Measurements from ENCODE around the gene RAB44.

RAB44 gene

GRCh38 chr6:36755435-36756348 is 58.1 kb downstream of the RAB44 start:
- DNase-seq = no peak

GRCh38 chr6:36756786-36757185 is 59.2 kb downstream of the RAB44 start:
- DNase-seq = no peak

- DNase-seq = no peak
Measured at GRCh38 chr6:36757206-36757605, 59.6 kb downstream of the RAB44 start.

- DNase-seq = no peak
Measured at GRCh38 chr6:36757943-36758508, 60.4 kb downstream of the RAB44 start.

GRCh38 chr6:36758516-36759147 is 61.0 kb downstream of the RAB44 start:
- DNase-seq = no peak

GRCh38 chr6:36759148-36759759 is 61.6 kb downstream of the RAB44 start:
- DNase-seq = no peak

GRCh38 chr6:36760685-36761435 is 63.2 kb downstream of the RAB44 start:
- DNase-seq = no peak

- DNase-seq = no peak
Measured at GRCh38 chr6:36762123-36762522, 64.5 kb downstream of the RAB44 start.

GRCh38 chr6:36765190-36765589 is 67.6 kb downstream of the RAB44 start:
- no peak for DNase-seq

- no peak for DNase-seq
Measured at GRCh38 chr6:36765594-36766398, 68.2 kb downstream of the RAB44 start.

GRCh38 chr6:36766399-36766945 is 68.8 kb downstream of the RAB44 start:
- no peak for DNase-seq

GRCh38 chr6:36769183-36769675 is 71.6 kb downstream of the RAB44 start:
- DNase-seq = no peak

GRCh38 chr6:36769676-36770499 is 72.3 kb downstream of the RAB44 start:
- DNase-seq = no peak

GRCh38 chr6:36771145-36771544 is 73.5 kb downstream of the RAB44 start:
- no peak for DNase-seq

GRCh38 chr6:36772397-36772796 is 74.8 kb downstream of the RAB44 start:
- DNase-seq = no peak

GRCh38 chr6:36774331-36774730 is 76.7 kb downstream of the RAB44 start:
- no peak for DNase-seq

GRCh38 chr6:36776167-36776566 is 78.5 kb downstream of the RAB44 start:
- no peak for DNase-seq

GRCh38 chr6:36777801-36778200 is 80.2 kb downstream of the RAB44 start:
- no peak for DNase-seq

- no peak for DNase-seq
Measured at GRCh38 chr6:36779227-36779626, 81.6 kb downstream of the RAB44 start.

GRCh38 chr6:36780442-36781177 is 83.0 kb downstream of the RAB44 start:
- DNase-seq = no peak

Measured in SIG-M5 (cell line).